ENCODE results near the gene PPP1R27. TPM values are rescaled to one million over a fixed set of nuclear protein-coding genes. Genes with fewer than 3 reads are reported as not detected.

Gene PPP1R27
- polyA plus RNA-seq, 2 of the 4 experiments (the other 2 are of a cell fraction) = 0.09 TPM; not detected in 1

DNA sequence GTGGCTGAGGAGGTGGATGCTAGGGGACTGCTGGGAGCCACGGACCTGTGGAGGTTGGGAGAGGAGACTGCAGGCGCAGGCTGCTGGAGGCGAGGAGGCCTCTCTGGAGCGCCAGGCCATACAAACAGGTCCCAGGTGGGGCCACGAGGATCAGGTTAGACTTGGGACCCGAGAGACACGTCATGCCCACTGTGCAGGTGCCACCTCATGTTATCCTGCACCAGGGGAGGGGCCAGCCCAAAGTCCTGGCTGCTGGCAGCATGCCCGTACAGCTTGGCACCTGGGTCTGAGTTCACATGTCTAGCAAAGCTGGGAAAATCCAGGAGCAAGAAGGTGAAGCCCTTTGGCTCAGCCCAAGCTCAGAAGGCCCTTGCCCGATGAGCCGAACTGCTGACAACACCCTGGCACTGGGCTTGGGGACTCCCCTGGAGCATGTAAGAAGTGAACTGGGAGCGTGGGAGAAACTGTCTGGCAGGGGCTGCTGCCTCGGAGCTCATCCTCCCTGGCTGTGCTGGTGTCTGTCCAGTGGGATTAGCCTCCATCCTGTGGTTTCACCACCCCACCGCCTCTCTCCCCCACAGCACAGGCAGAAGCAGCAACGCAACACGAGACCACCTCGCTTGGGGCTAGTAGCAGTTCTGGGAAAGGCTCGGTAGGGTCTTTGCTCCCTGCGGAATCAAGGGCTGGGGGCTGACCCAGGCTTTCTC lies 31.0 kb upstream of the PPP1R27 start:
- no peak; a peak in 2 of 6 replicates for ATAC-seq
- H3K4me2 ChIP-seq = no peak overlapping the region
- H3K27ac ChIP-seq = 0 out of 6 replicates have a peak overlapping the region, but pooled peaks of 1 of the 2 experiments have one; percentile 9
- no peak for FAIRE-seq
- WGBS (ENCODE audit: missing lambda C conversion rate) = 88% methylated on average over 17 of the region's 18 CpGs
- TF ChIP-seq CHD2 (IDR thresholded peaks at IDR 0.05; ENCODE audit: low read length, partially characterized antibody) (peak; percentile 25), RAD21 (conservative IDR thresholded peaks at IDR 0.05 in 1 of 2, IDR thresholded peaks at IDR 0.05 in 1 of 2) (no peak), NR3C1 (IDR thresholded peaks at IDR 0.05) (no peak), FOSB (CRISPR knock-in tag; IDR thresholded peaks at IDR 0.05) (peak; percentile 56; the same call in 1 of the 2 replicates), HOXB5 (CRISPR knock-in tag; IDR thresholded peaks at IDR 0.05) (no peak), RARB (CRISPR knock-in tag; IDR thresholded peaks at IDR 0.05) (0 out of 2 replicates have a peak, but pooled peaks have one; percentile 16), POLR2AphosphoS2 (conservative IDR thresholded peaks at IDR 0.05; ENCODE audit: low read length) (peak; percentile 45; the same call in 1 of the 2 replicates), TFCP2L1 (CRISPR knock-in tag; IDR thresholded peaks at IDR 0.05) (peak; percentile 50; the same call in 1 of the 2 replicates), EHMT2 (IDR thresholded peaks at IDR 0.05; ENCODE audit: low read depth) (no peak), CHD4 (IDR thresholded peaks at IDR 0.05; ENCODE audit: borderline replicate concordance) (no peak), RFX5 (IDR thresholded peaks at IDR 0.05) (no peak)
- TF ChIP-seq, protein P1, sequence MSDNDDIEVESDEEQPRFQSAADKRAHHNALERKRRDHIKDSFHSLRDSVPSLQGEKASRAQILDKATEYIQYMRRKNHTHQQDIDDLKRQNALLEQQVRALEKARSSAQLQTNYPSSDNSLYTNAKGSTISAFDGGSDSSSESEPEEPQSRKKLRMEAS (IDR thresholded peaks at IDR 0.05) = no peak
- TF ChIP-seq, protein P2, sequence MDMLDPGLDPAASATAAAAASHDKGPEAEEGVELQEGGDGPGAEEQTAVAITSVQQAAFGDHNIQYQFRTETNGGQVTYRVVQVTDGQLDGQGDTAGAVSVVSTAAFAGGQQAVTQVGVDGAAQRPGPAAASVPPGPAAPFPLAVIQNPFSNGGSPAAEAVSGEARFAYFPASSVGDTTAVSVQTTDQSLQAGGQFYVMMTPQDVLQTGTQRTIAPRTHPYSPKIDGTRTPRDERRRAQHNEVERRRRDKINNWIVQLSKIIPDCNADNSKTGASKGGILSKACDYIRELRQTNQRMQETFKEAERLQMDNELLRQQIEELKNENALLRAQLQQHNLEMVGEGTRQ (IDR thresholded peaks at IDR 0.05) = no peak
- TF ChIP-seq, protein P3, sequence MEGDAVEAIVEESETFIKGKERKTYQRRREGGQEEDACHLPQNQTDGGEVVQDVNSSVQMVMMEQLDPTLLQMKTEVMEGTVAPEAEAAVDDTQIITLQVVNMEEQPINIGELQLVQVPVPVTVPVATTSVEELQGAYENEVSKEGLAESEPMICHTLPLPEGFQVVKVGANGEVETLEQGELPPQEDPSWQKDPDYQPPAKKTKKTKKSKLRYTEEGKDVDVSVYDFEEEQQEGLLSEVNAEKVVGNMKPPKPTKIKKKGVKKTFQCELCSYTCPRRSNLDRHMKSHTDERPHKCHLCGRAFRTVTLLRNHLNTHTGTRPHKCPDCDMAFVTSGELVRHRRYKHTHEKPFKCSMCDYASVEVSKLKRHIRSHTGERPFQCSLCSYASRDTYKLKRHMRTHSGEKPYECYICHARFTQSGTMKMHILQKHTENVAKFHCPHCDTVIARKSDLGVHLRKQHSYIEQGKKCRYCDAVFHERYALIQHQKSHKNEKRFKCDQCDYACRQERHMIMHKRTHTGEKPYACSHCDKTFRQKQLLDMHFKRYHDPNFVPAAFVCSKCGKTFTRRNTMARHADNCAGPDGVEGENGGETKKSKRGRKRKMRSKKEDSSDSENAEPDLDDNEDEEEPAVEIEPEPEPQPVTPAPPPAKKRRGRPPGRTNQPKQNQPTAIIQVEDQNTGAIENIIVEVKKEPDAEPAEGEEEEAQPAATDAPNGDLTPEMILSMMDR (IDR thresholded peaks at IDR 0.05) = no peak
- TF ChIP-seq, protein P4, sequence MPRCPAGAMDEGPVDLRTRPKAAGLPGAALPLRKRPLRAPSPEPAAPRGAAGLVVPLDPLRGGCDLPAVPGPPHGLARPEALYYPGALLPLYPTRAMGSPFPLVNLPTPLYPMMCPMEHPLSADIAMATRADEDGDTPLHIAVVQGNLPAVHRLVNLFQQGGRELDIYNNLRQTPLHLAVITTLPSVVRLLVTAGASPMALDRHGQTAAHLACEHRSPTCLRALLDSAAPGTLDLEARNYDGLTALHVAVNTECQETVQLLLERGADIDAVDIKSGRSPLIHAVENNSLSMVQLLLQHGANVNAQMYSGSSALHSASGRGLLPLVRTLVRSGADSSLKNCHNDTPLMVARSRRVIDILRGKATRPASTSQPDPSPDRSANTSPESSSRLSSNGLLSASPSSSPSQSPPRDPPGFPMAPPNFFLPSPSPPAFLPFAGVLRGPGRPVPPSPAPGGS (IDR thresholded peaks at IDR 0.05) = no peak
- TF ChIP-seq, protein P5, sequence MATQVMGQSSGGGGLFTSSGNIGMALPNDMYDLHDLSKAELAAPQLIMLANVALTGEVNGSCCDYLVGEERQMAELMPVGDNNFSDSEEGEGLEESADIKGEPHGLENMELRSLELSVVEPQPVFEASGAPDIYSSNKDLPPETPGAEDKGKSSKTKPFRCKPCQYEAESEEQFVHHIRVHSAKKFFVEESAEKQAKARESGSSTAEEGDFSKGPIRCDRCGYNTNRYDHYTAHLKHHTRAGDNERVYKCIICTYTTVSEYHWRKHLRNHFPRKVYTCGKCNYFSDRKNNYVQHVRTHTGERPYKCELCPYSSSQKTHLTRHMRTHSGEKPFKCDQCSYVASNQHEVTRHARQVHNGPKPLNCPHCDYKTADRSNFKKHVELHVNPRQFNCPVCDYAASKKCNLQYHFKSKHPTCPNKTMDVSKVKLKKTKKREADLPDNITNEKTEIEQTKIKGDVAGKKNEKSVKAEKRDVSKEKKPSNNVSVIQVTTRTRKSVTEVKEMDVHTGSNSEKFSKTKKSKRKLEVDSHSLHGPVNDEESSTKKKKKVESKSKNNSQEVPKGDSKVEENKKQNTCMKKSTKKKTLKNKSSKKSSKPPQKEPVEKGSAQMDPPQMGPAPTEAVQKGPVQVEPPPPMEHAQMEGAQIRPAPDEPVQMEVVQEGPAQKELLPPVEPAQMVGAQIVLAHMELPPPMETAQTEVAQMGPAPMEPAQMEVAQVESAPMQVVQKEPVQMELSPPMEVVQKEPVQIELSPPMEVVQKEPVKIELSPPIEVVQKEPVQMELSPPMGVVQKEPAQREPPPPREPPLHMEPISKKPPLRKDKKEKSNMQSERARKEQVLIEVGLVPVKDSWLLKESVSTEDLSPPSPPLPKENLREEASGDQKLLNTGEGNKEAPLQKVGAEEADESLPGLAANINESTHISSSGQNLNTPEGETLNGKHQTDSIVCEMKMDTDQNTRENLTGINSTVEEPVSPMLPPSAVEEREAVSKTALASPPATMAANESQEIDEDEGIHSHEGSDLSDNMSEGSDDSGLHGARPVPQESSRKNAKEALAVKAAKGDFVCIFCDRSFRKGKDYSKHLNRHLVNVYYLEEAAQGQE (IDR thresholded peaks at IDR 0.05) = no peak
- TF ChIP-seq, protein P6, sequence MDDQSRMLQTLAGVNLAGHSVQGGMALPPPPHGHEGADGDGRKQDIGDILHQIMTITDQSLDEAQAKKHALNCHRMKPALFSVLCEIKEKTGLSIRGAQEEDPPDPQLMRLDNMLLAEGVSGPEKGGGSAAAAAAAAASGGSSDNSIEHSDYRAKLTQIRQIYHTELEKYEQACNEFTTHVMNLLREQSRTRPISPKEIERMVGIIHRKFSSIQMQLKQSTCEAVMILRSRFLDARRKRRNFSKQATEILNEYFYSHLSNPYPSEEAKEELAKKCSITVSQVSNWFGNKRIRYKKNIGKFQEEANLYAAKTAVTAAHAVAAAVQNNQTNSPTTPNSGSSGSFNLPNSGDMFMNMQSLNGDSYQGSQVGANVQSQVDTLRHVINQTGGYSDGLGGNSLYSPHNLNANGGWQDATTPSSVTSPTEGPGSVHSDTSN (IDR thresholded peaks at IDR 0.05) = no peak
- ChIA-PET POLR2A (interaction anchor here (0.5 to 1.8 kb wide), 3 partner anchors 11 to 153 kb away, joined by 3 to 6 read pairs (median 3); partner anchors contain the start of gene SLC25A10), CTCF (interaction anchor here (0.7 to 3.0 kb wide), 7 partner anchors 17 to 154 kb away, joined by 3 to 17 read pairs (median 3); partner anchors contain the start of gene MAFG)
- peaks cover 61% of the 10 kb centered on the region for H3K4me1 ChIP-seq
- no peak for DNase-seq (ENCODE audit: low read depth in 1 of 2, low spot score in 1 of 2)
- H3K9me3 ChIP-seq = no peaks in the 10 kb centered on the region
- H3K4me3 ChIP-seq = no peak overlapping the region

Measured in A549 (cell line).